Measurements from ENCODE around the gene NTSR2. TPM values are rescaled to one million over a fixed set of nuclear protein-coding genes. Genes with fewer than 3 reads are reported as not detected.

The NTSR2 gene
- total RNA-seq, 2 experiments from 2014 or later = not detected

- Mint-ChIP-seq H3K36me3 (ENCODE audit: low read depth) (no peaks in the 10 kb centered on the region), H3K4me1 (ENCODE audit: low read depth) (no peaks in the 10 kb centered on the region), H3K27ac (no peak overlapping the region), H3K27me3 (ENCODE audit: low read depth) (peaks cover 7% of the 10 kb centered on the region), H3K4me3 (no peak overlapping the region), H3K9me3 (ENCODE audit: insufficient read depth) (no peaks in the 10 kb centered on the region)
- DNase-seq (no peak), ATAC-seq (no peak)
- POLR2A ChIA-PET = no interaction called here
- CTCF ChIA-PET = no interaction called here
These were observed 25.7 kb downstream of the NTSR2 start for GRCh38 chr2:11644293-11644692.

- no peak overlapping the region for H3K27ac Mint-ChIP-seq
- CTCF ChIA-PET = interaction anchor here (1.7 kb wide), 1 partner anchor 50 kb away, joined by 4 read pairs; no protein-coding TSS in a partner anchor
These were observed 27.0 kb downstream of the NTSR2 start for GRCh38 chr2:11642972-11643371.

GRCh38 chr2:11640132-11640531, 29.9 kb downstream of the NTSR2 start:
- H3K27ac Mint-ChIP-seq = no peak overlapping the region
- no peaks in the 10 kb centered on the region for H3K27me3 Mint-ChIP-seq (ENCODE audit: low read depth)
- no peaks in the 10 kb centered on the region for H3K4me1 Mint-ChIP-seq (ENCODE audit: low read depth)
- H3K36me3 Mint-ChIP-seq (ENCODE audit: low read depth) = no peaks in the 10 kb centered on the region
- no peaks in the 10 kb centered on the region for H3K9me3 Mint-ChIP-seq (ENCODE audit: insufficient read depth)
- DNase-seq = no peak
- POLR2A ChIA-PET = no interaction called here
- CTCF ChIA-PET = no interaction called here
- no peak overlapping the region for H3K4me3 Mint-ChIP-seq
- ATAC-seq = no peak

More at GRCh38 chr2:11642972-11643371, 27.0 kb downstream of the NTSR2 start:
- H3K4me3 Mint-ChIP-seq = no peak overlapping the region
- DNase-seq = no peak
- POLR2A ChIA-PET = no interaction called here
- peaks cover 4% of the 10 kb centered on the region for H3K27me3 Mint-ChIP-seq (ENCODE audit: low read depth)
- no peaks in the 10 kb centered on the region for H3K4me1 Mint-ChIP-seq (ENCODE audit: low read depth)
- H3K36me3 Mint-ChIP-seq (ENCODE audit: low read depth) = no peaks in the 10 kb centered on the region
- no peak for ATAC-seq
- no peaks in the 10 kb centered on the region for H3K9me3 Mint-ChIP-seq (ENCODE audit: insufficient read depth)

GRCh38 chr2:11639503-11639902, 30.5 kb downstream of the NTSR2 start:
- POLR2A ChIA-PET = no interaction called here
- H3K27ac Mint-ChIP-seq = no peak overlapping the region

GRCh38 chr2:11637546-11637945, 32.4 kb downstream of the NTSR2 start:
- no peak overlapping the region for H3K4me3 Mint-ChIP-seq
- no peaks in the 10 kb centered on the region for H3K36me3 Mint-ChIP-seq (ENCODE audit: low read depth)
- ATAC-seq (no peak), DNase-seq (no peak)
- no peaks in the 10 kb centered on the region for H3K4me1 Mint-ChIP-seq (ENCODE audit: low read depth)
- H3K27me3 Mint-ChIP-seq (ENCODE audit: low read depth) = no peaks in the 10 kb centered on the region
- H3K9me3 Mint-ChIP-seq (ENCODE audit: insufficient read depth) = no peaks in the 10 kb centered on the region
- POLR2A ChIA-PET = no interaction called here
- no peak overlapping the region for H3K27ac Mint-ChIP-seq
- CTCF ChIA-PET = no interaction called here

More at GRCh38 chr2:11639503-11639902, 30.5 kb downstream of the NTSR2 start:
- H3K9me3 Mint-ChIP-seq (ENCODE audit: insufficient read depth) = no peaks in the 10 kb centered on the region
- H3K27me3 Mint-ChIP-seq (ENCODE audit: low read depth) = no peaks in the 10 kb centered on the region
- no peak overlapping the region for H3K4me3 Mint-ChIP-seq
- no peak for DNase-seq
- CTCF ChIA-PET = no interaction called here
- ATAC-seq = no peak
- H3K4me1 Mint-ChIP-seq (ENCODE audit: low read depth) = no peaks in the 10 kb centered on the region
- H3K36me3 Mint-ChIP-seq (ENCODE audit: low read depth) = no peaks in the 10 kb centered on the region

GRCh38 chr2:11636593-11637295, 33.3 kb downstream of the NTSR2 start:
- ChIA-PET CTCF (no interaction called here), POLR2A (no interaction called here)

GRCh38 chr2:11635141-11635540, 34.9 kb downstream of the NTSR2 start:
- ChIA-PET POLR2A (no interaction called here), CTCF (no interaction called here)
- ATAC-seq = no peak
- H3K36me3 Mint-ChIP-seq (ENCODE audit: low read depth) = no peaks in the 10 kb centered on the region
- H3K27ac Mint-ChIP-seq = no peak overlapping the region
- no peaks in the 10 kb centered on the region for H3K4me1 Mint-ChIP-seq (ENCODE audit: low read depth)
- H3K9me3 Mint-ChIP-seq (ENCODE audit: insufficient read depth) = no peaks in the 10 kb centered on the region
- no peak overlapping the region for H3K4me3 Mint-ChIP-seq
- H3K27me3 Mint-ChIP-seq (ENCODE audit: low read depth) = no peaks in the 10 kb centered on the region
- no peak for DNase-seq

More at GRCh38 chr2:11636593-11637295, 33.3 kb downstream of the NTSR2 start:
- no peaks in the 10 kb centered on the region for H3K27me3 Mint-ChIP-seq (ENCODE audit: low read depth)
- no peaks in the 10 kb centered on the region for H3K36me3 Mint-ChIP-seq (ENCODE audit: low read depth)
- H3K27ac Mint-ChIP-seq = no peak overlapping the region
- H3K4me3 Mint-ChIP-seq = no peak overlapping the region
- no peak for ATAC-seq
- no peaks in the 10 kb centered on the region for H3K4me1 Mint-ChIP-seq (ENCODE audit: low read depth)
- H3K9me3 Mint-ChIP-seq (ENCODE audit: insufficient read depth) = no peaks in the 10 kb centered on the region
- no peak for DNase-seq

GRCh38 chr2:11634584-11634983, 35.4 kb downstream of the NTSR2 start:
- Mint-ChIP-seq H3K4me1 (ENCODE audit: low read depth) (no peaks in the 10 kb centered on the region), H3K9me3 (ENCODE audit: insufficient read depth) (no peaks in the 10 kb centered on the region), H3K36me3 (ENCODE audit: low read depth) (no peaks in the 10 kb centered on the region), H3K27me3 (ENCODE audit: low read depth) (no peaks in the 10 kb centered on the region), H3K27ac (no peak overlapping the region), H3K4me3 (no peak overlapping the region)
- ATAC-seq (no peak), DNase-seq (no peak)
- POLR2A ChIA-PET = no interaction called here
- CTCF ChIA-PET = no interaction called here

GRCh38 chr2:11633923-11634478, 36.0 kb downstream of the NTSR2 start:
- Mint-ChIP-seq H3K36me3 (ENCODE audit: low read depth) (no peaks in the 10 kb centered on the region), H3K27ac (no peak overlapping the region), H3K9me3 (ENCODE audit: insufficient read depth) (no peaks in the 10 kb centered on the region), H3K27me3 (ENCODE audit: low read depth) (no peaks in the 10 kb centered on the region), H3K4me1 (ENCODE audit: low read depth) (no peaks in the 10 kb centered on the region), H3K4me3 (no peak overlapping the region)
- ATAC-seq (no peak), DNase-seq (no peak)
- ChIA-PET POLR2A (no interaction called here), CTCF (interaction anchor here (1.5 kb wide), 1 partner anchor 47 kb away, joined by 3 read pairs; no protein-coding TSS in a partner anchor)

GRCh38 chr2:11631462-11631861, 38.5 kb downstream of the NTSR2 start:
- no peak overlapping the region for H3K4me3 Mint-ChIP-seq
- CTCF ChIA-PET = no interaction called here
- no peaks in the 10 kb centered on the region for H3K4me1 Mint-ChIP-seq (ENCODE audit: low read depth)
- POLR2A ChIA-PET = no interaction called here
- ATAC-seq (no peak), DNase-seq (no peak)
- H3K36me3 Mint-ChIP-seq (ENCODE audit: low read depth) = no peaks in the 10 kb centered on the region
- no peaks in the 10 kb centered on the region for H3K27me3 Mint-ChIP-seq (ENCODE audit: low read depth)
- no peaks in the 10 kb centered on the region for H3K9me3 Mint-ChIP-seq (ENCODE audit: insufficient read depth)
- H3K27ac Mint-ChIP-seq = no peak overlapping the region

GRCh38 chr2:11630855-11631254, 39.1 kb downstream of the NTSR2 start:
- ChIA-PET POLR2A (no interaction called here), CTCF (no interaction called here)
- no peak overlapping the region for H3K27ac Mint-ChIP-seq
- no peaks in the 10 kb centered on the region for H3K9me3 Mint-ChIP-seq (ENCODE audit: insufficient read depth)
- H3K36me3 Mint-ChIP-seq (ENCODE audit: low read depth) = no peaks in the 10 kb centered on the region
- DNase-seq (no peak), ATAC-seq (no peak)
- H3K4me1 Mint-ChIP-seq (ENCODE audit: low read depth) = no peaks in the 10 kb centered on the region
- no peaks in the 10 kb centered on the region for H3K27me3 Mint-ChIP-seq (ENCODE audit: low read depth)
- no peak overlapping the region for H3K4me3 Mint-ChIP-seq

GRCh38 chr2:11629851-11630250, 40.1 kb downstream of the NTSR2 start:
- H3K36me3 Mint-ChIP-seq (ENCODE audit: low read depth) = no peaks in the 10 kb centered on the region
- DNase-seq = no peak
- CTCF ChIA-PET = no interaction called here

GRCh38 chr2:11629215-11629614, 40.8 kb downstream of the NTSR2 start:
- CTCF ChIA-PET = no interaction called here
- H3K4me1 Mint-ChIP-seq (ENCODE audit: low read depth) = no peaks in the 10 kb centered on the region
- POLR2A ChIA-PET = no interaction called here
- no peak for ATAC-seq
- no peaks in the 10 kb centered on the region for H3K27me3 Mint-ChIP-seq (ENCODE audit: low read depth)
- no peak for DNase-seq
- H3K9me3 Mint-ChIP-seq (ENCODE audit: insufficient read depth) = no peaks in the 10 kb centered on the region
- H3K27ac Mint-ChIP-seq = no peak overlapping the region
- H3K36me3 Mint-ChIP-seq (ENCODE audit: low read depth) = no peaks in the 10 kb centered on the region
- no peak overlapping the region for H3K4me3 Mint-ChIP-seq

More at GRCh38 chr2:11629851-11630250, 40.1 kb downstream of the NTSR2 start:
- Mint-ChIP-seq H3K27me3 (ENCODE audit: low read depth) (no peaks in the 10 kb centered on the region), H3K9me3 (ENCODE audit: insufficient read depth) (no peaks in the 10 kb centered on the region), H3K4me3 (no peak overlapping the region), H3K4me1 (ENCODE audit: low read depth) (no peaks in the 10 kb centered on the region), H3K27ac (no peak overlapping the region)
- ATAC-seq = no peak
- POLR2A ChIA-PET = no interaction called here

Measured in activated CD8-positive, alpha-beta T cell treated with anti-CD3 and anti-CD28 coated beads, Interleukin-2, amount 10 ng/mL, durations not matched to agents 7 days and 5 days (primary cell).